HG02623 (cell line): Measurements from ENCODE around the gene KAT6B.
"Not testable (repeated sequence)": the region's sequence is repeated elsewhere in the genome, so short reads cannot be mapped to it uniquely, and the experiment has no call there.

Experiments
- ATAC-seq: cut with Tn5 transposase; IDR thresholded peaks from one replicate; pipeline ENCODE4 v1.9.1; 2021; ENCODE audit warnings: moderate library complexity; ENCODE audit not compliant: unreplicated experiment

Gene KAT6B

DNA sequence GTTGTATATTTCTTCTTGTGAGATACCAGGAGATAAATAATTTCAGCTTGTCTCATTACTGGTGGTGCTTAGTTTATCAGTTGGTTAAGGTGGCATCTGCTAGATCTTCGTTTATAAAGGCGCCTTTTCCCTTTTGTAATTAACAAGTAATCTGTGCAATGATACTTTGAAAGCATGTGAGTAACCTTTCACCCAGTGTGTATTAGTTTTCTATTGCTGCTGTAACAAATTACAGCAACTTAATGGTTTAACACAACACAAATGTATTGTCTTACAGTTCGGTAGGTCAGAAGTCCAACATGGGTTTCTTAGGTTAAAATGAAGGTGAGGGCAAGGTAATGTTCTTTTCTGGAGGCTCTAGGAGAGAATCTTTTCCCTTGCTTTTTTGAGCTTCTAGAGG lies 30.5 kb downstream of the KAT6B start:
- no peak for ATAC-seq

DNA sequence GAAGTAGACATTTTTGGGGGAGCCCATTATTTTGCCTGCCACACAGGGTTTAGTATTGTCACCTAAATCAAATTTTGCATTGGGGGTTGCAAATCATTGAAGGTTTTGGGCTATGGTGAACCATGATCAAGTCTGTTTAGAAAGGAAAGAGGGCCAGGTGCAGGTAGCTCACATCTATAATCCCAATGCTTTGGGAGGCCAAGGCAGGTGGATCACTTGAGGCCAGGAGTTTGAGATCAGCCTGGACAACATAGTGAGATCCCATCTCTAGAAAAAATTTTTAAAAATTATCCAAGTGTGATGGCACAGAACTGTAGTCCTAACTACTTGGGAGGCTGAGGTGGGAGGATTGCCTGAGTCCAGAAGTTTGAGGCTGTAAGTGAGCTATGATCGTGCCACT lies 31.2 kb downstream of the KAT6B start:
- ATAC-seq: no peak

DNA sequence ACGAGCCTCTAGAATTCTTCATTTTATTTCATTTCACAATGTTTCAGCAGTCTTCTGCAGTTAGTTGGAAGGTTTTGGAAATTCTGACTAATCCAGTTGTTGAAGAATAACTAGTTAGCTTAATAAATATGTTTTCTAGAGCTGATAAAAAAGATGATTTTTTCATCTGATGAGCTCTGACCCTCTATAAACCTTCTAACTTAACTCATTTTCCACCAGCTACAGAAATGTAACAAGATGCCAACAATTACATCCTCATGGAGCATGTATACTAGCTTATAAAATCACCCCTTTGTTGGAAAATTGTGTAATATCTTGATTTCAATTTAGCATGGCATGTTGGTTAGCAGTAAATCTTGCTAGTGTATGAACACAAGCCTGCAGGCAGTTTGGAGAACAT lies 33.1 kb downstream of the KAT6B start:
- no peak for ATAC-seq

DNA sequence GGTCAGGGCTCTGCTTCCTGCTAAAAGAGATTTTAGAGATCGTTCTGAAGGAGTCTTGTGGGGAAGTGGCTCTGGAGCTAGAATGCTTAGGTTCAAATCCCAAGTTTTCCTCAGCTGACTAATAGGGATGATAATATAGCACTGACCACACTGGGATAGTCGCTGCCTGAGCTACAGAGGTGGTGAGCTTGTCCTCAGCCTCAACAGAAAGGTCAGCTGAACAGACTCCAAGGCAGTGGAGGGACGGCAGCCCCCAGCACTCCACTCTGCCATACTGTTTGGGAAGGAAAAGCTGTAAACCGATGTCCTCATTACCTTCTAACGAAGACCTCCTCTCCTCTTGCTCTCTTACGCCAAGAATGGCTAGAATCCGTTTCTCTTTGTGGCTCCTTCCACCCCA lies 36.2 kb downstream of the KAT6B start:
- no peak for ATAC-seq

DNA sequence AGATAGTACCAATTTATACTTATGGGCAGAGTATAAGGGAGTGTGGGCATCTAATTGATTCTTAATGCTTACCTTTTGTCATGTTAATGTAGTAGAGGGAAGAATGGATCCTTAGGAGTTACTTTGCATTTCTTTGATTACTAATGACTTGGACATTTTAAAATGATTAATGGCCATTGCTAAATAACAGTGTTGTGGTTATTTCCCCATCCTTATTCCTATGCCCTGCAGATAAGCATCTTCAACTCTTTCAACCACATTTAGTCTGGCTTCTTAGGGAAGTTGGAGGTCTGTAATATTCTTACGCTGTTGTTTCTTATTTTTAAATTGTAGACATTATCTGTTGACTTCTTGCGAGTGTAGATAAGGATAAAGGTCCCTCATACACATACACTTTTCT lies 37.2 kb downstream of the KAT6B start:
- no peak for ATAC-seq

DNA sequence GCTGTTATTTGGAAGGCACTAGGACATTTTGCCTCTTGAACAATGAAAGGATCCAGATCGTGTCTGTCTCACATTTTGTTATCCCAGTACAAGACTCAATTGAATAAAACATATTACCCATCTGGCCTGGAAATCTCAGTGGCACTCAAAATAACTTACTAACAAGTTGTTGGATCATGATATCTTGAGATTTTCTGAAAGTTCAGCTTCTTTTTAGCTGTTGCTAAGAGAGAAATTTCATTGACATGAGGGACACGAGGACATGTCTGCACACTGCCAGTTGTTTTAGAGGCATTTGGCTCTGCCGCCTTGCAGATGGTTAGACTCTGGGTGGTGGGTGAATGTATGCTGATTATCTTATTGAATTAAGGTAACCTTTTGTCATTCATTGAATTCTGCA lies 41.0 kb downstream of the KAT6B start:
- ATAC-seq: no peak

DNA sequence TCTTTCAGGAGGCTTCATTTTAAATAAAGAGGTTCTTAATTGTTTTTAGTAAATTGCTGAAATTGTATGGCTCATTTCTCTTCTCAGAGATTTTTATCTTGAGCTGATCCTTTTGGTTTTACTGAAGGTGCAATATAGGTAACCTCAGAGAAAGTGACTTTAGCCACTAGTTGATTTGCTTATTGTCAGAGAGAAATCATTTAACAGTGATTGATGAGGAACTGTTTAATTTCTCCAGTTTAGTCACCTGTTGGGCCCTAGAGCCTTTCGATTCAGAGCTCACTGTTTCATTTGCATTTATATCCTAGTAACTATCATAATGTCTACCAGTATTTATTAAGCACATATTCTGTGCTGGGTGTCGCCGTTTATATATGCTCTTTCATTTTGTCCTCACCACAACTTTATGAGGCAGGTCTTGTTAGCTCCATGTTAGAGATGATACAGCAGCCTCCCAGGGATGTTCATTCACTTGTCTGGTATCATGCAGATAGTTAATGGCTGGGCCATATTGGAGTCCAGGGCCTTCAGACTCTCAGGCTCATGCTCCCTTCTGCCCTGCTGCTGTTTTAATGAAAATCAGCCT lies 42.1 kb downstream of the KAT6B start:
- no peak for ATAC-seq

DNA sequence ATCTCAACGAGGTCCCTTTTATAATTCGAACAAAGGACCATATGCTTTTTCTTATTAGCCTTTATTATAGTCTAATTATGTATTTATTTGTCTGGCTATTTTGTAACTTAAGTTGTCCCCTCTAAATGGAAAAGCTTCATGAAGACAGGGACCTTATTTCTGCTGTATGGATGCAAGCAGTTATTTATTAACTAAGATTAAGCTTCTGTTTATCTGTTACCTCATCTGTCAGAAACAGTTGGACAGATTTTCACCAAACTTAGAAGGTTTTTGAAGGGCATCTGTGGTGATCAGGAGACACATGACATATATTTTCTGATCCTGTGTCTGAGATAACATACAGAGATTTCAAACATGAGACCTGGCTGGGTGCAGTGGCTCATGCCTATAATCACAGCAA lies 43.2 kb downstream of the KAT6B start:
- ATAC-seq: no peak

DNA sequence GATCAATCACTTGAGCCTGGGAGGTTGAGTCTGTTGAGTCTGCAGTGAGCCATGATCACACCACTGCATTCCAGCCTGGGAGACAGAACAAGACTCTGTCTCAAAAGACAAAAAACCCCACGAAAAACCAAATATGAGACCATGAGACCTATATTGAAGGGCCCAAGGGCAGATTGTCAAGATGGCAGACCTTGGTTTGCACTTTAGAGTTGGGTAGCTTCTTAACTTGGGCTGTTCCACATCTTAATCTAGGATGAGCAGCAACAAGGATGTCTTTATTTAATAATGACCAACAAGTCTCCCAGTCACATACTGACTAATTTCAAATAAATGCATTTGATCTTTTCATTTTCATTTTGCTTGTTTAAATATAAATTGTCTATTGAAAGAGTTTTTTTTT lies 43.8 kb downstream of the KAT6B start:
- no peak for ATAC-seq

DNA sequence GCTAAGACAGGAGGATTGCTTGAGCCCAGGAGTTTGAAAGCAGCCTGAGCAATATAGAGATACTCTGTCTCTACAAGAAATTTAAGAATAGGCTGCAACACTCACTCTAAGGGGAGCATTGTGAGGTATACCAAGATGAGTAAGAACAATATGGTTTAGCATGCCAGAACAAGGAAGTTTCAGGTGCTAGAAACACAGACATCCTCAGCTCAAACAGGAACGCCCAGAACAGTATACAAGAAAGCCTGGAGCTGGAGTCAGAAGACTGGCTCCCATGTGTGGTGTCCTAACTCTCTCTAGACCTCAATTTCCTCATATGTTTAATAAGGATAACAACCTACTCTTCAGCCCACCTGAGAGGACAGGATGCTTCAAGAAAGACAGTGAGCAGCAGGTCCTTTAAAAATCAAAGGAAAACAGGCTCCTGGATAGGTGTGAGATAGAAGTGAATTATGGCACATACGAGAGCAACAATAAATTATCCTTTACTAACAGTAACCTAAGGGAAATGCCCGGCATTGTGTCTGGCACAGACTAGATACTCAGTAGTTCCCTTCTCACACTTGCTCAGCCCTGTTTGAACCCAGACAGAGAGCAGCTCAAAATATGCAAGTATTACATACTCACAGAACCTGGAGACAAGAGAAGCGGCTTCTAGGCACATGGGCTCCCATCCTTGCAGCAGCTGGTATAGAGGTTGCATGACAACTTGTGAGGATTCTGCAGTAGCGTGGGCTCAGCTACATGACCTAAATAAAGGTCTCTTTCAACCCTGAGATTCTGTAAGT lies 45.4 kb downstream of the KAT6B start:
- ATAC-seq: peak; percentile 83

DNA sequence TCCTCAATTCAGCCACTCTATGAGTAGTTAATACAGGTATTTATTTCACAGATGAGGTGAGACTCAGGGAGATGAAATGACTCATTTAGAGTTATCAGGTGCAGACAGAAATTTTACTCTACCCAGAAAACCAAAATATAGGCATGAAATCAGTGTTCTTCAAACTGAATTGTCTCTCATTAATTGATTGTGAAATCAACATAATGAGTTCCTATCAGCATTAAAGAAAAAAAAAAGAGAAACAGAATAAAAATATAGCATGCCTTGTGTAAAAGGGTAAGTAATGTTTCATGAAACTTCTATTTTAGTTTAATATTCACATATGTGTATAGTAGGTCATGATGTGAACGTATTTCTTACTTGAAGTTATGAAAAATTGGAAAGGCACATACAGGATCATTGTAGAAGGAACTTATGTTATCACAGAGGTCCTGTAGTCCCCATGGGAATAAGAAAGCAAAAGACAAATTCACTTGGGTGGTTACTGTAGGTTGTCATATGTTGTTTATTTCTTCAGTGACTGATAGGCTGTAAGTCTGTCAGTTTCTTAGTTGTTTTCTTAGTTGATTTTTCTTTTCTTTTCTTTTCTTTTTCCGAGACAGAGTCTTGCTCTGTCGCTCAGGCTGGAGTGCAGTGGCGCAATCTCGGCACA lies 47.5 kb downstream of the KAT6B start:
- ATAC-seq: no peak

DNA sequence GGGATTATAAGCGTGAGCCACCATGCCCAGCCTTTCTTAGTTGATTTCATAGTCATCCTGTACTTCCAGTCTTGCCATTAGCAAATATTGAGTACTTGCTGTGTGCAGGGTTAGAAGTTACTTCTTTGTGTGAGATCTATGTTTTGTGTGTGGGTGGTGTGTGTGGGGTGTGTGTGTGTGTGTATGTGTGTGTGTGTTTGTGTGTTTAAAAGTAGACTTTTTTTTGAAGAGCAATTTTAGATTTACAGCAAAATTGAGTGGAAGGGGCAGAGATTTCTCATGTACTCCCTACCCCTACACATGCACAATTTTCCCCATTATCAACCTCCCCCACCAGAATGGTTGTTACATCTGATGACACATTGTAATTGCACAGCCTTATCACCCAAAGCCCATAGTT lies 48.2 kb downstream of the KAT6B start:
- no peak for ATAC-seq

DNA sequence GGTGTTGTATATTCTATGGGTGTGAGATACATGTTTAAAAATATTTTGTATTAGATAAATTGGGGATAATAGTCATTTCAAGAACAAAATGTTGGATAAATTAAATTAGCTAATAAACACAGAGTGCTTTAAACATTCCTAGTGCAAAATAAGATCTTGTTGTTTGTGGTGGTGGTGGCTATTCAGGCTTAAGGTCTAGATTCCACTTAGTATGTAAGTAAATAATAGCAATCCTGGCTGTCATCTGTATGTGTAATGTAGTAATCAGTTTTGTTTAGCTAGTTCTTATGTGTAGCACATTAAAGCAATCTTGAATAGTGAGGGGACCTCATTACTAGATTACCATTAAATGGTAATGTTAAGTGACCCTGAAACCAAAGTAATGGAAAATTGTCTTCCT lies 48.7 kb downstream of the KAT6B start:
- no peak for ATAC-seq

DNA sequence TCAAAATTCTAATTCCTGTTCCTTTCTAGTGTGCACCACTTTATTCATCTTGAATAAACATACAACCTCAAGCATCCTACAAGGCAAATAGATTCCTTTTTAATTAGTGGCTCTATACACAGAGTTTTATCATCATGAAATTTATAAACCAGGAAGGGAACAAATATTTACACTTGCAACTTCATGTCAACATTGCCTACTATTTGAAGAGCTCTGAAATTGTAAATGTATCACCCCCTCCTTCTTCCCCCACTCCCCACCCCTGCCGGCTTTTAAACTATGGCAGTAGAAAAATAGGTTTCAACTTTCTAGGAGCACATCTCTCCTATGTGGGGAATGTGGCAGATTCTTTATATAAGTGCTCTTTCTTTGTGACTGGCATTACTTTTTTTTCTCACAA lies 49.6 kb downstream of the KAT6B start:
- ATAC-seq: no peak

DNA sequence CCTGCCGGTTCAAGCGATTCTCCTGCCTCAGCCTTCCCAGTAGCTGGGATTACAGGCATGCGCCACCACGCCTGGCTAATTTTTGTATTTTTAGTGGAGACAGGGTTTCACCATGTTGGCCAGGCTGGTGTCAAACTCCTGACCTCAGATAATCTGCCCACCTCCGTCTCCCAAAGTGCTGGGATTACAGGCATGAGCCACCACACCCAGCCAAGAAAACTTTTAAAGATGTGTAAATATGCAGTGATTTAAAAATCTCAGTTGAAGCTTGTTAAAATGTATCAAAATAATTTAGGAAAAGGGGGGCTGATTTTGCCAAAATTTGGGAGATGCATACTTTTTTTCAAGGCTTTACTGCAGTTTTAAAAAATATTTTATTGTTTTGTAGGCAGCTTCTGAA lies 50.7 kb downstream of the KAT6B start:
- ATAC-seq: not testable (repeated sequence)

DNA sequence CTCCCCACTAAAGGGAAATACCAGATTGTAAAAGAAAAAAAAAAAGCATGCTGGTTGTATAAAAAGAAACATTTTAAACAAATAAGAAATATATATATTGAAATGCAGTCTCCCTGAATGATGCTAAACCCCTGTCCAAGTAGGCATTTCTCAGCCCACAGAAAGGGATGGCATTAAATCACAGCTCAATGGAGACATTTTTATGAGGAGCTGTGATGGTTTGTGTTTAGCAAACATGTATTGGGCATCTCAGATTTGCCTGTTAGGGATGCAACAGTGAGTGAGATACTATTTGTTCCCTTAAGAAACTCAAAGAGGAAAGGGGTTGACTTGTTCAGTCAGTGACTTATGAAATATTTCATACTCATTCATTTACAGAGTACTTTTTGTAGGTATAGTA lies 51.5 kb downstream of the KAT6B start:
- no peak for ATAC-seq

DNA sequence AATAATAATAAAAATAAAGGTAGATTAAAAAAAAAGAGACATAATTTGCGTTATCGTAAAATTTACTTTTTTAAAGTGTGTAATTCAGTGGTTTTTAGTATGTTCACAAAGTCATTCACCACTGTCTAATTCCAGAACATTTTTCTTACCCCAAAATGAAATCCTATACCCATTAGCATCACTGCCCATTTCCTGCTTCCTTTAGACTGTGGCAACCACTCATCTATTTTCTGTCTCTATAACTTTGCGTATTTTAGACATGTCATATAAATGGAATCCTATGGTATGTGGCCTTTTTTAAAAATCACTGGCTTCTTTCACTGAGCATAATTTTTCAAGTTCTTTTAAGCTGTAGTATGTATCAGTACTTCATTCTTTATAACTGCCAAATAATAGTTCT lies 53.6 kb downstream of the KAT6B start:
- no peak for ATAC-seq

DNA sequence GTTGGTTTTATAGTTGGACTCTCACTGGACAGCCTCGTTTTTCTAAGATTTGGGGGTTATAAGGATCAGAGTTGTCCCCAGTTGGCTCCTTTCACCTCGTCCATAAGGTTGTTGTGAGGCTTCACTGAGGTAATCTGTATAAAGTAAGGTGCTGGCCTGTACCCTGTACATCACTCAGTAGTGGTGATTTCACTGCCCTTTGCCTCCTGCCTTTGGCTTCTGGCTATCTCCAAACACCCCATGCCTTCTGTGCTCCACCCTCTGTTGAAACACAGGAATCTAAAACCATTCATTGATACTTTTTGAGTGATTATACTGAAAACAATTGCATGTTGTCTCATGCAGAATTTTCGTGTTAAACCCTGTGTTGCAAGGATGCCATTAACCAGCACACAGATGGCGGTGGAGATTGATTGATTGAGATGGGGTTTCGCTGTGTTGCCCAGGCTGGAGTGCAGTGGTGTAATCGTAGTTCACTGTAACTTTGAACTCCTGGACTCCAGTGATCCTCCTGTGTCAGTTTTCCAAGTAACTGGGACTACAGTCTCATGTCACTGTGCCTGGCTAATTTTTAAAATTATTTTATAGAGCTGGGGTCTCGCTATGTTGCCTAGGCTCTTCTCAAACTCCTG lies 55.0 kb downstream of the KAT6B start:
- ATAC-seq: no peak

DNA sequence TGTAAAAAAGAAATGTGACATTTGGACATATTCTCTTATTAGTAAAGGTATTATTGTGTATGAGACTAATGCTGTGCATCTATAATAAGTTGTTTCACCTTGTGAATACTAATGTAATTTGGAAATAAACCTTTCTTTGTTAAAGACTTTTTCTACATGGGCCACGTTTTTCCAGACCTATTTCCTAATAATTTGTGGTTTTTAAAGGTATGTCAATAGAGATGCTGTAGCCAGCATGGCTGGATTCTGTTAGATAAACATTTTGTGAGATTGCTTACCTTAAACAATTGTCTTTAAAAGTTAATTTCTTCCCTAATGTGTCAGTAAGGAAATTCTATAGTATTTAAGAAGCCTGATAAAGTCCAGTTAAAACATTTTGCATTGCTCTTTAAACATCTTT lies 56.0 kb downstream of the KAT6B start:
- ATAC-seq: no peak

DNA sequence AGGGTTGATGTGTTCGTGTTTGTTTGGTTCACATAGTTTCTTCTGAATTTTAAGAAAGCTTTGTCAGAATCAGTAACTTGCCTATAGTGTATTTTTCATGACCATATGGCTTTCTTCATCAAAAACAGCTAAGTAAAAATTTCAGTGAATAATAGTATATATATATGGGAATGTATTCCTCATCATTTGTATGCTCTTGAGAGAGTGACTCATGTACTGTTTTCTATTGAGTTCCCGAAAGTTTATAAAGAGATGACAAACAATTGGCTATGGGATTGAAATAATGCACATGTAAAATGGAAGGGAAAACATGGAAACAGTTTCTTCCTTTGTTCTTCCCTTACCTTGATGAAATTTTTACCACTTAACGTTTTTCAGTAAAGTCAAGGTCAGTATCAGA lies 56.4 kb downstream of the KAT6B start:
- no peak for ATAC-seq

DNA sequence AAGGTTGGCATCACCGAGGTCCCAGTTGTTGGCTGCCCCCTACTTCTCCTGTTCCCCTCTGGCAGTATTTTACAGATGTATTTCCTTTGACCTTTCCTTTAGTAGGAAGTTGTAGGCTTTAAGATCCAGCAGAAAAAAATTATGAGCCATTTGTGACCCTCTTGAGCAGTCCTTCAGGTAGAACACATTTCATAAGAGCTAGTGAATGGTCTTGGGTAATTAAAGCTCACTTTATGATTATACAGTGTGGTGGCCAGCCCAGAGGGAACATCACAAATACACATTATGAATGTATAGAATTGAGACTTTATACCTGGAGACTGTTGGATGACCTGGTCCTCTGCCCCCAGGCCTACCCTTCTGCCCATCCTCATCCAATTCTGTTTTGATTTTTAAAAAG lies 57.0 kb downstream of the KAT6B start:
- ATAC-seq: no peak
